Measurements from ENCODE around the gene GET3.
"Not testable (repeated sequence)": the region's sequence is repeated elsewhere in the genome, so short reads cannot be mapped to it uniquely, and the experiment has no call there.

The GET3 gene

GRCh38 chr19:12793290-12794195, 56.2 kb downstream of the GET3 start:
- peak; percentile 92 to 94 for DNase-seq

- DNase-seq, result no peak
Observed at GRCh38 chr19:12794196-12794941, 57.1 kb downstream of the GET3 start.

- DNase-seq, result no peak
Observed at GRCh38 chr19:12794971-12795381, 57.7 kb downstream of the GET3 start.

GRCh38 chr19:12796146-12797071, 59.1 kb downstream of the GET3 start:
- peak; percentile 79 to 80 for DNase-seq

- no peak for DNase-seq
Observed at GRCh38 chr19:12797141-12797587, 59.9 kb downstream of the GET3 start.

- DNase-seq, result not testable (repeated sequence)
Observed at GRCh38 chr19:12797607-12798006, 60.3 kb downstream of the GET3 start.
